DMS79 treated with DMSO at 0.1 percent for 48 hours (cell line): ENCODE measurements around the gene PHC3.
"Not testable (repeated sequence)": the region's sequence is repeated elsewhere in the genome, so short reads cannot be mapped to it uniquely, and the experiment has no call there.

Experiments
- DNase-seq: peaks from one replicate; lab custom pipeline; 2025; lab: John Stamatoyannopoulos, UW

PHC3 gene

GRCh38 chr3:170128259-170128976 lies 53.1 kb downstream of the PHC3 start:
- DNase-seq: no peak

GRCh38 chr3:170117134-170117533 lies 64.4 kb downstream of the PHC3 start:
- DNase-seq: no peak

- not testable (repeated sequence) for DNase-seq
These were observed 67.4 kb downstream of the PHC3 start for GRCh38 chr3:170114165-170114564.

GRCh38 chr3:170111147-170111771 lies 70.3 kb downstream of the PHC3 start:
- no peak for DNase-seq

- no peak for DNase-seq
These were observed 71.8 kb downstream of the PHC3 start for GRCh38 chr3:170109579-170110293.

- no peak for DNase-seq
These were observed 72.6 kb downstream of the PHC3 start for GRCh38 chr3:170108955-170109354.

- DNase-seq: no peak
These were observed 73.6 kb downstream of the PHC3 start for GRCh38 chr3:170107941-170108340.

GRCh38 chr3:170102431-170102830 lies 79.1 kb downstream of the PHC3 start:
- no peak for DNase-seq

- DNase-seq: no peak
These were observed 80.6 kb downstream of the PHC3 start for GRCh38 chr3:170100944-170101343.

GRCh38 chr3:170098753-170099152 lies 82.8 kb downstream of the PHC3 start:
- no peak for DNase-seq

- DNase-seq: no peak
These were observed 85.2 kb downstream of the PHC3 start for GRCh38 chr3:170096342-170096741.

- DNase-seq: no peak
These were observed 85.8 kb downstream of the PHC3 start for GRCh38 chr3:170095771-170096170.

- DNase-seq: no peak
These were observed 88.6 kb downstream of the PHC3 start for GRCh38 chr3:170092907-170093306.

GRCh38 chr3:170090601-170090981 lies 90.9 kb downstream of the PHC3 start:
- no peak for DNase-seq

- no peak for DNase-seq
These were observed 91.5 kb downstream of the PHC3 start for GRCh38 chr3:170089862-170090600.

GRCh38 chr3:170085396-170085795 lies 96.1 kb downstream of the PHC3 start:
- DNase-seq: no peak

- no peak for DNase-seq
These were observed 98.2 kb downstream of the PHC3 start for GRCh38 chr3:170083343-170083742.

- no peak for DNase-seq
These were observed 100.3 kb downstream of the PHC3 start for GRCh38 chr3:170081079-170081741.

GRCh38 chr3:170080605-170081004 lies 100.9 kb downstream of the PHC3 start:
- no peak for DNase-seq

- peak; percentile 20 for DNase-seq
These were observed 101.9 kb downstream of the PHC3 start for GRCh38 chr3:170079536-170080165.

- DNase-seq: no peak
These were observed 102.8 kb downstream of the PHC3 start for GRCh38 chr3:170078620-170079281.
